Peyer's patch (tissue), 4 donors: ENCODE results near the gene KCNQ5. TPM values are rescaled to one million over a fixed set of nuclear protein-coding genes. Genes with fewer than 3 reads are reported as not detected.
"Not testable (repeated sequence)": the region's sequence is repeated elsewhere in the genome, so short reads cannot be mapped to it uniquely, and the experiment has no call there.

Experiments
- DNase-seq, 3 donors: peaks; one replicate each; pipeline ENCODE4 v3.0.0-alpha.2; 2017 to 2019
- H3K27ac ChIP-seq, 4 donors: fragments of 200-600 bp; sonication (generic); one replicate each; pipeline ENCODE4 v1.5.1; 2016 to 2019
- H3K27me3 ChIP-seq, 2 donors: fragments of 200-600 bp; sonication (generic); one replicate each; pipeline ENCODE4 v1.5.1; 2019
- H3K36me3 ChIP-seq, 3 donors: fragments of 200-600 bp; sonication (generic); one replicate each; pipeline ENCODE4 v1.5.1; 2016 to 2019
- H3K4me1 ChIP-seq, 4 donors: fragments of 200-600 bp; sonication (generic); one replicate each; pipeline ENCODE4 v1.5.1; 2016 to 2019
- H3K4me3 ChIP-seq, 4 donors: fragments of 200-600 bp; sonication (generic); 1 replicate in 3 of 4; 2 replicates in 1 of 4; pipeline ENCODE4 v1.5.1; 2016 to 2019; ENCODE audit warnings: mild to moderate bottlenecking in 1 of 4
- H3K9me3 ChIP-seq, 4 donors: fragments of 200-600 bp; sonication (generic); one replicate each; pipeline ENCODE4 v1.5.1; 2016 to 2019; ENCODE audit warnings: mild to moderate bottlenecking in 1 of 4
- CTCF ChIP-seq, 6 experiments: fragments of 450-650 bp in 4 of 6; fragments of 200-600 bp in 2 of 6; sonication (generic) in 1 of 6; IDR thresholded peaks; one replicate each; pipeline ENCODE4 v1.5.1; 2017 to 2019; ENCODE audit warnings: antibody characterized with exemption in 6 of 6, mild to moderate bottlenecking in 3 of 6, moderate library complexity in 1 of 6
- POLR2A ChIP-seq, 2 donors: fragments of 450-650 bp; IDR thresholded peaks; one replicate each; pipeline ENCODE4 v1.5.1; 2017; ENCODE audit warnings: antibody characterized with exemption in 2 of 2, mild to moderate bottlenecking in 2 of 2, moderate library complexity in 2 of 2
- total RNA-seq, 4 donors: library from RNA; depleted of rRNA; stranded (reverse); fragments of >200 nt; gene quantifications; one replicate each; pipeline ENCODE4 v1.1.0, GENCODE V29; 2016

The KCNQ5 gene
- total RNA-seq, 4 donors from 2014 or later, result 0.27 to 5.0 (median 0.38) TPM; not detected in 1

GRCh38 chr6:72969666-72970065 is 347.8 kb downstream of the KCNQ5 start:
- no peaks in the 10 kb centered on the region for H3K4me1 ChIP-seq
- H3K36me3 ChIP-seq, result no peaks in the 10 kb centered on the region

GRCh38 chr6:72972579-72972978 is 350.7 kb downstream of the KCNQ5 start:
- Histone ChIP-seq H3K4me1 (no peaks in the 10 kb centered on the region), H3K27me3 (no peaks in the 10 kb centered on the region), H3K4me3 (no peak overlapping the region), H3K27ac (no peak overlapping the region), H3K36me3 (no peaks in the 10 kb centered on the region), H3K9me3 (no peaks in the 10 kb centered on the region)
- TF ChIP-seq CTCF (IDR thresholded peaks at IDR 0.05), result no peak
- TF ChIP-seq POLR2A (IDR thresholded peaks at IDR 0.05), result no peak
- DNase-seq, result no peak

More at GRCh38 chr6:72969666-72970065, 347.8 kb downstream of the KCNQ5 start:
- Histone ChIP-seq H3K4me3 (no peak overlapping the region), H3K9me3 (no peaks in the 10 kb centered on the region), H3K27me3 (no peaks in the 10 kb centered on the region), H3K27ac (no peak overlapping the region)
- no peak for TF ChIP-seq CTCF (IDR thresholded peaks at IDR 0.05)
- no peak for TF ChIP-seq POLR2A (IDR thresholded peaks at IDR 0.05)
- no peak for DNase-seq

- Histone ChIP-seq H3K4me1 (no peaks in the 10 kb centered on the region), H3K9me3 (no peaks in the 10 kb centered on the region), H3K27me3 (no peaks in the 10 kb centered on the region), H3K27ac (no peak overlapping the region), H3K36me3 (no peaks in the 10 kb centered on the region), H3K4me3 (no peak overlapping the region)
- TF ChIP-seq CTCF (IDR thresholded peaks at IDR 0.05), result no peak
- no peak for TF ChIP-seq POLR2A (IDR thresholded peaks at IDR 0.05)
- no peak for DNase-seq
Measured at GRCh38 chr6:72974276-72974675, 352.4 kb downstream of the KCNQ5 start.

- Histone ChIP-seq H3K4me1 (no peaks in the 10 kb centered on the region), H3K27ac (no peak overlapping the region), H3K36me3 (no peaks in the 10 kb centered on the region), H3K4me3 (no peak overlapping the region), H3K9me3 (no peaks in the 10 kb centered on the region), H3K27me3 (no peaks in the 10 kb centered on the region)
- TF ChIP-seq CTCF (IDR thresholded peaks at IDR 0.05) (no peak), POLR2A (IDR thresholded peaks at IDR 0.05) (no peak)
- DNase-seq, result no peak
Measured at GRCh38 chr6:72975352-72975752, 353.5 kb downstream of the KCNQ5 start.

- no peak for TF ChIP-seq CTCF (IDR thresholded peaks at IDR 0.05)
- TF ChIP-seq POLR2A (IDR thresholded peaks at IDR 0.05), result no peak
Measured at GRCh38 chr6:72976484-72976883, 354.6 kb downstream of the KCNQ5 start.

GRCh38 chr6:72977114-72977513 is 355.2 kb downstream of the KCNQ5 start:
- TF ChIP-seq POLR2A (IDR thresholded peaks at IDR 0.05) (no peak), CTCF (IDR thresholded peaks at IDR 0.05) (no peak)
- no peak for DNase-seq

More at GRCh38 chr6:72976484-72976883, 354.6 kb downstream of the KCNQ5 start:
- Histone ChIP-seq H3K27me3 (no peaks in the 10 kb centered on the region), H3K27ac (no peak overlapping the region), H3K36me3 (no peaks in the 10 kb centered on the region), H3K4me1 (no peaks in the 10 kb centered on the region), H3K4me3 (no peak overlapping the region), H3K9me3 (no peaks in the 10 kb centered on the region)
- no peak for DNase-seq

GRCh38 chr6:72978808-72979207 is 356.9 kb downstream of the KCNQ5 start:
- H3K27ac ChIP-seq, H3K4me1 ChIP-seq, H3K36me3 ChIP-seq, DNase-seq, H3K4me3 ChIP-seq, H3K27me3 ChIP-seq, H3K9me3 ChIP-seq: not testable (repeated sequence)

More at GRCh38 chr6:72977114-72977513, 355.2 kb downstream of the KCNQ5 start:
- Histone ChIP-seq H3K36me3 (no peaks in the 10 kb centered on the region), H3K4me3 (no peak overlapping the region), H3K9me3 (no peaks in the 10 kb centered on the region), H3K27ac (no peak overlapping the region), H3K27me3 (no peaks in the 10 kb centered on the region), H3K4me1 (no peaks in the 10 kb centered on the region)

GRCh38 chr6:72984189-72984831 is 362.4 kb downstream of the KCNQ5 start:
- not testable (repeated sequence) for H3K9me3 ChIP-seq, H3K4me1 ChIP-seq, DNase-seq, H3K4me3 ChIP-seq, H3K36me3 ChIP-seq, H3K27me3 ChIP-seq, H3K27ac ChIP-seq
